HG02943 (cell line): Measurements from ENCODE around the gene GABRG3.

Source experiments
- ATAC-seq: cut with Tn5 transposase; IDR thresholded peaks from one replicate; pipeline ENCODE4 v1.9.1; 2021; ENCODE audit warnings: mild to moderate bottlenecking, low read depth, moderate library complexity; ENCODE audit not compliant: unreplicated experiment

The GABRG3 gene

GRCh38 chr15:27234593-27234992 lies 263.6 kb downstream of the GABRG3 start:
- ATAC-seq, result no peak

GRCh38 chr15:27235161-27235560 lies 264.2 kb downstream of the GABRG3 start:
- no peak for ATAC-seq

GRCh38 chr15:27235681-27236080 lies 264.7 kb downstream of the GABRG3 start:
- no peak for ATAC-seq

- ATAC-seq, result no peak
Observed at GRCh38 chr15:27237319-27237939, 266.4 kb downstream of the GABRG3 start.

GRCh38 chr15:27238209-27238608 lies 267.2 kb downstream of the GABRG3 start:
- no peak for ATAC-seq

- ATAC-seq, result no peak
Observed at GRCh38 chr15:27238707-27239423, 267.9 kb downstream of the GABRG3 start.

GRCh38 chr15:27241943-27242342 lies 271.0 kb downstream of the GABRG3 start:
- ATAC-seq, result no peak

GRCh38 chr15:27244047-27244446 lies 273.1 kb downstream of the GABRG3 start:
- no peak for ATAC-seq

GRCh38 chr15:27248251-27248650 lies 277.3 kb downstream of the GABRG3 start:
- no peak for ATAC-seq

GRCh38 chr15:27249046-27249759 lies 278.2 kb downstream of the GABRG3 start:
- ATAC-seq, result no peak

GRCh38 chr15:27249760-27250109 lies 278.8 kb downstream of the GABRG3 start:
- ATAC-seq, result no peak

GRCh38 chr15:27250223-27250622 lies 279.2 kb downstream of the GABRG3 start:
- no peak for ATAC-seq

GRCh38 chr15:27254055-27254454 lies 283.1 kb downstream of the GABRG3 start:
- ATAC-seq, result no peak

GRCh38 chr15:27254801-27255200 lies 283.8 kb downstream of the GABRG3 start:
- no peak for ATAC-seq

GRCh38 chr15:27256446-27256845 lies 285.5 kb downstream of the GABRG3 start:
- no peak for ATAC-seq

GRCh38 chr15:27258287-27258686 lies 287.3 kb downstream of the GABRG3 start:
- ATAC-seq, result no peak

GRCh38 chr15:27260523-27260922 lies 289.5 kb downstream of the GABRG3 start:
- no peak for ATAC-seq

- no peak for ATAC-seq
Observed at GRCh38 chr15:27268923-27269322, 297.9 kb downstream of the GABRG3 start.

GRCh38 chr15:27271258-27271657 lies 300.3 kb downstream of the GABRG3 start:
- no peak for ATAC-seq

- no peak for ATAC-seq
Observed at GRCh38 chr15:27272427-27272826, 301.4 kb downstream of the GABRG3 start.

GRCh38 chr15:27273506-27273905 lies 302.5 kb downstream of the GABRG3 start:
- ATAC-seq, result no peak

GRCh38 chr15:27278761-27279160 lies 307.8 kb downstream of the GABRG3 start:
- no peak for ATAC-seq
